GM11168 (cell line): ENCODE results near the gene MBTD1.
"Not testable (repeated sequence)": the region's sequence is repeated elsewhere in the genome, so short reads cannot be mapped to it uniquely, and the experiment has no call there.

ENCODE experiments used
- in situ Hi-C: fragments of 300-500 bp; cut with MboI; formaldehyde crosslinking; loops from one replicate; pipeline ENCODE4 v1.12.0; 2022; ENCODE audit warnings: low sequenced_read_pairs; ENCODE audit not compliant: unreplicated experiment

Gene MBTD1

DNA sequence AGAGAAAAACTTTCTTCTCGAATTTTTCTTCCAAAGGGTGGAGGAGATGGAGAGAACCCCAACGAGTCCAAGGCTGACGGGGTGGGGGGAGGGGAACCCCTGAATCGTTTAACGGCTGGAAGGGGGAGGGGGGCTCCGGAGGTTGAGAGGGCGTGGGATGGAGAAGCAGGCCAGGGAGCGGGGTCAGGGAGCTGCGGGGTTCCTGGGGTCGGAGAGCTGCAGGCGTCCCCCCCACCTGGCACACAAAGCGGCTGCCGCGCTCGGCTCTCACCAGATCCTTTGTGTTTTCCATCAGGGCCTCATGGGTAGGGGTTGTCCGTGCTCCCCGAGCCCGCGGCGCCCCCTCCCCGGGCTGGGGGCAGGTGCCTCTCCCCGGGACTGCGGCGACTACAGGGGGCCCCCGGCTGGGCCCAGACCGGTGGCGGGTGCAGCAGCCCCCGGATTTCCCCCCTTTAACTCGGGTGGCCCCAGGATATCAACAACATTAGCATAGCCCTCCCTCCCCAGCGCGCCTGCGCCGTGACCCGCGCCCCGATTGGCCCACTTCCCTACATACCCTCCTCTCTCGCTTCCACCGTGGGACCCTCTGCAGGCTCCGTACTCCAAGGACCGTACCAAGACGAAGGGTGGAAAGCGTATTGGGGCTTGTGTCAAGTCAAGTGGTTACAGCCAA is at the start of gene MBTD1:
TSS of gene MBTD1 (minus strand) at position 486 of the 673 bp plus-strand sequence. CDS start 34,888 bp downstream, outside the sequence.
- in situ Hi-C loops, result no loop called here

DNA sequence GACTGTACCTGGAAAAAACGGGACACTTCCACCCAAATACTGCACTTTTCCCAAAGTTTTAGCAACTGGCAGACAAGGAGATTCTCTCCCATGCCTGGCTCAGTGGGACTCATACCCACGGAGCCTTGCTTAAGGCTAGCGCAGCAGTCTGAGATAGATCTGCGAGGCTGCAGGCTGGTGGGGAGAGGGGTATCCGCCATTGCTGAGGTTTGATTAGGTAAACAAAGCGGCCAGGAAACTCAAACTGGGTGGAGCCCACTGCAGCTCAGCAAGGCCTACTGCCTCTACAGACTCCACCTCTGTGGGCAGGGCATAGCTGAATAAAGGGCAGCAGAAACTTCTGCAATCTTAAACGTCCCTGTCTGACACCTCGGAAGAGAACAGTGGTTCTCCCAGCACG is 45.3 kb upstream of the MBTD1 start:
- in situ Hi-C loops, result no loop called here

DNA sequence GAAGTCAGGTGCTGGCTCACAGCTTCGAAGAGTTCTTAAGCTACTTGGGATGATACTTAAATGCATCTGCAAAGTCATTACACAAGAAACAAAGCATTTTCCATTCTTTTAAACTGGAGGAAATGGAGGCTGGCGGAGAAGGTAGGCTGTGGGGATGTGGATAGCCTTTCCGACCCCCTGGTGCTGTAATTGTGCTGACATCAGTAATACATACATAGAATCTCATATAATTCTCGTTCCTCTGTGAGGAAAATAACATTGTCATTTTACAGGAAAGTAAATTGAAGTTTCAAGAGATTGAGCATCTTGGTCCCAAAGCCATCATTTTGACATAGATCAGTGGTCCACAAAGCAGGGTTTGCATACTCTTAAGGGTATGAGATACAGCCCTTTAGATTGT is 40.0 kb upstream of the MBTD1 start:
- in situ Hi-C loops, result no loop called here

DNA sequence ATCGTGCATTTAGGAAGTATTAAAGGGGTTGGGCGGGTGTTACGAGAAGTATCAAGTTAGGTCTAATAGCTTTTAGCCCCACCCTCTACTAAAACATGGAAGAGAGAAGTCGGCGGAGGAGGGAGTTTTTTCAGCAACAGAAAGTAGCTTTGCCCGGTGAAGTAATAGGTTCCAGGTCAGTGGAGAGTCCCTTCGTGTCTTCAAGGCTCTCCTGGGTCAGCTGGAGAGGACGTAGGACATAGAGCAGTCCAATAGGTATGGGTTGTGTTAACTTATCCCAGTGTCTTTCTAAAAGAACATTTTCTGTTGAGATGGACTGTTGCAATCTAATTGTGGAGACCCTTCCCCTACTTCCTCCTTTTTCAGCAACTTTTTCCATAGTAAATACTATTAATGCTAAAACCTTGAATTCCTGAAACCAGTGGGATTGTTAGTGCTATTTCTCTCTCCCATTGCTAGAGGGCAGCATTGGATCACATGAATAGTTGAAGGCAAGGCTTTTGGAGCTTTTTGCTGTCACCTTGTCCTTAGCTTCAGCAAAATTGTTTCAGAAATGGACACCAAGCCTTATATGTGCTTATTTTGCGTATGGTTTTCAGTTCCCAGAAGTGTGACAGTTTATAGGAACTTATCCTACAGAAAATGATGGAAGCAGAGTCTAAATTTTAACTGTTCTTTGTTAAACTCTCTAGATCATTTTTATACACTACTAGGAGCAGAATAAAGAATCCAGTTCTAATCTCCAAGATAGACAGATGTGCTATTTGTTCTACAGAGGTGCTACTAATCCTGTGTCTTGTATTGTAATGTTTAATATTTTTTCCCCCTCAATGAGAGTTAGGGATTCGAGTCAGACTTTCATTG is 38.9 kb upstream of the MBTD1 start:
- in situ Hi-C loops, result no loop called here

DNA sequence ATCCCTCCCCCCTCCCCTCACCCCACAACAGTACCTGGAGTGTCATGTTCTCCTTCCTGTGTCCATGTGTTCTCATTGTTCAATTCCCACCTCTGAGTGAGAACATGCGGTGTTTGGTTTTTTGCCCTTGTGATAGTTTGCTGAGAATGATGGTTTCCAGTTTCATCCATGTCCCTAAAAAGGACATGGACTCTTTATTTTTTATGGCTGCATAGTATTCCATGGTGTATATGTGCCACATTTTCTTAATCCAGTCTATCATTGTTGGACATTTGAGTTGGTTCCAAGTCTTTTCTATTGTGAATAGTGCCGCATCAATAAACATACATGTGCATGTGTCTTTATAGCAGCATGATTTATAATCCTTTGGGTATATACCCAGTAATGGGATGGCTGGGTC is 34.5 kb upstream of the MBTD1 start:
- in situ Hi-C loops, result not testable (repeated sequence)

DNA sequence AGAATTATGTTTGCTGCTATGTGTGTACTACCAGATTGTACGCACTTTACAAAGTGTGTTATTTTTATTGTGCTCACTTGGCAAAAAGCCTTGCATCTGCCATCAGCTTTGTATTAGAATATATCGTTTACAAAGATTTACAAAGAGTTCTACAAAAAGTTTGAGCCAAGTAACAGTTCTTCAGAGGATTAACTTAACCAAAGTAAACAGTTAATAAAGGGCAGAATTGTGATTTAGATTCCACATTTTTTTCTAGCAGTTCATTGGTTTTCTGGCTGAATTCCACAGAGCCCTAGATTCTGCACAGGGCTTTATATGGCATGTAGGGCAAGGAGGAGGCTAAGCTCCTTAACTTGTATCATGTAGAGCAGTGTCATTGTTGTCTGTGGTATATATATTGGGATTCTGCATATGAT is 29.9 kb upstream of the MBTD1 start:
- in situ Hi-C loops, result no loop called here

DNA sequence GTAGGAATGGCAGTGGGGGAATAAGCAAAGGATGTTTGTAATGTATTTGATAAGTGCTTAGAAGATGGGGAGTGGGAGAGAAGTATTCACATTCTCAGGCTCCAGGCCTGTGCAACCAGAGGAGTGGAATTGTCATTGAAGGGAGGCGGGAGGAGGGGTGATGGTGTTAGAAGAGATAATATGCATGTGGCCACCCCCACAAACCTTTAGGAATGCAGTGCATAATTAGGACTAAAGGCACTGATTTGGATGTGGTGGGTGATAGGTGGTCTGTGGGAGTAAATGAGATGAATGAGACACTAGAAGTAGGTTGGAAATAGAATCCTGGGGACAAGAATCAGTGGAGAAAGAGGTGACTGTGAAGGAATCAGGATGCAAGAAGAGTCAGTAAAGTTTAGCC is 27.6 kb upstream of the MBTD1 start:
- in situ Hi-C loops, result no loop called here

DNA sequence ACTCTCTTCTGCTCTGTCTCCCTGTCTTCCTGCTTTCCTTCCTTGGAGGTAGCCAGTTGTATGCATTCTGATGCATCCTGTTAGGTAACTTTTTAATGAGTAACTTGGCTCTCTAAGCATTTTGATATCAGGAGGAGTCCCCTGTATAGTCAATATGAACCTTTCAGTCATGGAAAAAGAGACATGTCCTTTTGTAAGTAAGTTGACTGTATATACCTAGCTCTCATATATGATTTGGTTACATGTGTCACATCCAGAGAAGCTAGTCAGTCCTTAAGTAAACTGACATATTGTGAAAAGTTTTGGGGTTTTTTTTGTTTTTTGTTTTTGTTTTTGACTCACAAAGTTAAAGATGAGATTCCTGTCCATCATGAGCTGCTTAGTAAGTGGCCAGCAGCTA is 19.3 kb upstream of the MBTD1 start:
- in situ Hi-C loops, result no loop called here

DNA sequence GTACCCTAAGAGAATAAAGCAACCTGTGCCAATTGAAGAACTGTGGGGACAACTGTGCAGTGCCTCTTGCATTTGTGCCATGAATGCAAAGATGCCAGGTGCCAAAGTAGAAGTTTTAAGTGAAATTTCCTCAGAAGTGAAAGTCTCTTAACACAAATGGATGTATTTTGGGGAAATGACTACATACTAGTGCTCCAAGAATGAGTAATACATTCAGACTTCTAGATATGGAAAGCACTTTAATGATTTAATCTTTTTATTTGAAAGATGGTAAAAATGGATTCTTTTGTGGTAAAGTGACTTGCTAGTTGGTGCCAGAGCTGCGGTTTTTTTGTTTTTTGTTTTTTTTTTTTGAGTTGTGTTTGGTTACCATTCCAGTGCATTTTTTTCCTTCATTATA is 15.5 kb upstream of the MBTD1 start:
- in situ Hi-C loops, result no loop called here

DNA sequence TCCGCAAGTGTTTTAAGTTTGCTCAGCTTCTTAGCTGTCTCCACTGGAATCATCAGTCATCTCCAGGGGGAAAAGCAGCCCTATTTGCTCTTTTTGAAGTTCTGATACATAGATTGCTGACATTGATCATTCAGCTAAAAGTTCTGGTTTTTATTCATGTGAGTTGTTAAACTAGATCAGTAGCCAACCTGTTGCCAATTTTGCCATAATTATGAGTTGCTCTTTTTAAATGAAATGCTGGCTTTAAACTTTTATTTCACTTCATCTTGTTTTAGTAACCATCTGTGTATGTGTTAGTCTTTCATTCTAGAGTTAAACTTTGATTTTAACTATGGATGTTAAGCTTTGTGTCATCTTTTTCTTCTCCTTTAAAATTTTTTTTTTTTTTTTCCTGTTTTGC is 13.0 kb upstream of the MBTD1 start:
- in situ Hi-C loops, result no loop called here

DNA sequence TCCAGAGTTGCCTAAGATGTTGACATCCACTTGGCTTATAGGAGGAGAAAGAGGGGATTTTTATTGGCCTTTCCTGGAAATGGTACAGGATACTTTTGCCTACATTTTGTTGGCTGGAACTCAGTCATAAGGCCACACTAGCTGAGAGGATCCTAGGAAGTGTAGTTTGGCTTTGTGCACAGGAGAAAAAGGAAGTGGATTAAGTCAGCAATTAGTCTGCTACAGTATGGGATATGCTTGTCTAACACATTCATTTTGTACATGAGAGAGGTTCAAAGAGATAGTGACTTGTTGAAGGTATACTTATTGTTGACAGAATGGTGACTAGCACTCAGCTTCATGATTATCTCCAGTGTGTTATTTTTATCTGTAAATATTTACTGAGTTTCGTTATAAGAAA is 10.8 kb upstream of the MBTD1 start:
- in situ Hi-C loops, result no loop called here

DNA sequence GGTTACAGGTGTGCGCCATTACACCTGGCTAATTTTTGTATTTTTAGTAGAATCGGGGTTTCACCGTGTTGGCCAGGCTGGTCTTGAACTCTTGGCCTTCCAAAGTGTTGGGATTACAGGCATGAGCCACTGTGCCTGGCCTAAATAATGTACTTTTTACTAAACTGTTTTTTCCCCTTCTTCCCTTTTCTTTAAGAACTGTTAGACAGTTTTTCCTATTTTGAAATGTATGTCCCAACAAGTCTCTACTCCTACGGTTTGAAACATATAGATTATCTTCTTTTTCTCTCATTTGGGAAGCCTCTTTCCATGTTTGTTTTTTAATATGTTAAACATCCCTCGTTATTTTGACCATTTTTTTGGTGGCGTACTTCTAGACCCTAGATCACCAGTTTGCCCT is 10.1 kb upstream of the MBTD1 start:
- in situ Hi-C loops, result no loop called here

DNA sequence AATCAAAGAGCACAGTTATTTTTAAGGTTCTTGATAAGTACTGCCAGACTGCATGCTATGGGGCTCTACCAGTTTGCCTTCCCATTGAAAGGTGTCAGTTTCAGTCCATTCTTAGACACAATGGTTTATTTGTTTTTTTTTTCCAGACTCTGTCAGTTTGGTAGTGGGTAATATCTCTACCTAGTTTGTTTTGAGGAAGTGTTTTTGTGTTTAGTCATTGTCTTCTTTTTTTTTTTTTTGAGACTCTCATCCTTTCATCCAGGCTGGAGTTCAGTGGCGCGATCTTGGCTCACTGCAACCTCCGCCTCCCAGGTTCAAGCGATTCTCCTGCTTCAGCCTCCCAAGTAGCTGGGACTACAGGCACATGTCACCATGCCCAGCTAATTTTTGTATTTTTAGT is 4.6 kb upstream of the MBTD1 start:
- in situ Hi-C loops, result not testable (repeated sequence)

DNA sequence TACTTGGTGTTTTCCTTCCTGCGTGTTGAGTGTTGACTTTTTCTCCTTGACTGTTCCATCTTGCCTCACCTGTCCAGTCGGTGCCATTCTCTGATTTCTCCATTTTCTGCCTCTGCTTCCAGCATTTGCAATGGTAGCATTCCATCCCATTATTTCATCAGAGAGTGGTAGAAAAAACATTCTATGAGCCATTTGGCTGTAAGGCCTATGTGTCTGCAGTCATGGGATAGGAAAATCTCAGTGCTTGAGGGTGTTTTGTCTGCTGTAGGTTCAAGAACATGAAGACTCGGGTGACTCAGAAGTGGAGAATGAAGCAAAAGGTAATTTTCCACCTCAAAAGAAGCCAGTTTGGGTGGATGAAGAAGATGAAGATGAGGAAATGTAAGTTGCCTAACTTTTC is 3.2 kb upstream of the MBTD1 start:
- in situ Hi-C loops, result no loop called here

DNA sequence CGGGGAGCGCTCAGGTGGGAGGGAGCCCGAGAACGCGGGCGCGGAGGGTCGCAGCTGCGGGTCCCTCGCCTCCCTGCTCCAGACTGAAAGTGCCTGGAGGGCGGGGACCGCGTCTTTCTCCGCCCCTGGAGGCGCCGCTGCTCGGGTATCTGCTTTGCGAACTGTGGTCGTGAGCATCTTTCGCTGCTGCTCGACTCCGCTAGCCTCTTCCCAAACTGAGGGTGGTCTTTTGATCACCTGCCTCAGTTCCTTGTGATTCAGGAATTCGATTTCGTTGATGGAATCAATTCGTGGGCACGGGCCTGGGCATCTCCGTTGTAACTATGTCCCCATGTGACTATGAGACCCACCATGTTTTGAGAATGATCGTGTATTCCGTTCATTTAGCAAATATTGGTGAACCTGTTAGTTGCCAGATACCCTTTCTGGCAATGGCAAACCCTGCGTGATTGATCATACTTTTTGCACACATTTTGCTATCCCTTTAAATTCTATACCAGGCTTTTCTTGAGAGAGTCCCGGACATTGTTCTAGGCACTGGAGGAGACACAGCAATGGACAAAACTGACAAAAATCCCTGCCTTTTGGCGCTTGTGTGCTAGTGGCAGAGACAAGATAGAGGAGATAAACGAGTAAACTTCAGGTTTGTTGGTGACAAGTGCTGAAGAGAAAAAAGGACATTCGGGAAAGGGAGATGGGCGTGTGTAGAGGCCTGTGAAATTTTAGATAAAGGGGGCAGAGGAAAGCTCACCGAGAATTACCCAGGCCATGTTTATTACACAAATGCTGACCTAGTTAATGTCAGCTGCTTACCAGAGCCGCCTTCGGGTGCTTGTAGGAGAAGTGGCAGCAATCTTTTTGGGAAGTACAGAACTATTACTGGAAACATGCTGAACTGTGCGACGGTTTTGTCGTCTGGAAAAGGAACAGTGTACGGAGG is 1.4 kb upstream of the MBTD1 start:
- in situ Hi-C loops, result no loop called here

DNA sequence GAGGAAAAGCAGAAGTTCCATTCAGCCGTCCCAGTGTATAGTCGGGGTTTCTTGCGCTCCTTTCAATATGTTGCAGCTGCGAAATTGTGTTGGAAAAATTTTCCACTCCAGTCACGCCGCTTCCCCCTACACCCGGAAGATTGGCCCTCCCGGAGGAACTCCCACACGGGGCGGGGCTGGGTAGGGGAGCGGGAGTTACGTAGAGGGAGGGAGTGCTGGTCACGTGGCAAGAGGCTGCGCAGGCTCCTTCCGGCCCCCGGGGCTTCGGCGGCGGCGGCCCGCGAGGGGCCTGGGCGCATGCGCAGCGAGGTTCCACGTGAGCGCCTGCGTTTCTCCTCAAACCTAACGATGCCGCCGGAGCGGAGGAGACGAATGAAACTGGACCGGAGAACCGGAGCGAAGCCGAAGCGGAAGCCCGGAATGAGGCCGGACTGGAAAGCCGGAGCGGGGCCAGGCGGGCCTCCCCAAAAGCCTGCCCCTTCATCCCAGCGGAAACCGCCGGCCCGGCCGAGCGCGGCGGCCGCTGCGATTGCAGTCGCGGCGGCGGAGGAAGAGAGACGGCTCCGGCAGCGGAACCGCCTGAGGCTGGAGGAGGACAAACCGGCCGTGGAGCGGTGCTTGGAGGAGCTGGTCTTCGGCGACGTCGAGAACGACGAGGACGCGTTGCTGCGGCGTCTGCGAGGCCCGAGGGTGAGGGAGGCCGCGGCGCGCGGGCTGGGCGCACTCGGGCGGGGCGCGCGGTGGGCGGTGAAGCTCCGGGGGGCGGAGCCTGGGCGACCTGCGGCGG is 581 bp upstream of the MBTD1 start, which contains the start of gene UTP18:
TSS of gene UTP18 (plus strand) at position 310 of the 787 bp plus-strand sequence. CDS start at position 349, 39 bp downstream.
- in situ Hi-C loops, result no loop called here

DNA sequence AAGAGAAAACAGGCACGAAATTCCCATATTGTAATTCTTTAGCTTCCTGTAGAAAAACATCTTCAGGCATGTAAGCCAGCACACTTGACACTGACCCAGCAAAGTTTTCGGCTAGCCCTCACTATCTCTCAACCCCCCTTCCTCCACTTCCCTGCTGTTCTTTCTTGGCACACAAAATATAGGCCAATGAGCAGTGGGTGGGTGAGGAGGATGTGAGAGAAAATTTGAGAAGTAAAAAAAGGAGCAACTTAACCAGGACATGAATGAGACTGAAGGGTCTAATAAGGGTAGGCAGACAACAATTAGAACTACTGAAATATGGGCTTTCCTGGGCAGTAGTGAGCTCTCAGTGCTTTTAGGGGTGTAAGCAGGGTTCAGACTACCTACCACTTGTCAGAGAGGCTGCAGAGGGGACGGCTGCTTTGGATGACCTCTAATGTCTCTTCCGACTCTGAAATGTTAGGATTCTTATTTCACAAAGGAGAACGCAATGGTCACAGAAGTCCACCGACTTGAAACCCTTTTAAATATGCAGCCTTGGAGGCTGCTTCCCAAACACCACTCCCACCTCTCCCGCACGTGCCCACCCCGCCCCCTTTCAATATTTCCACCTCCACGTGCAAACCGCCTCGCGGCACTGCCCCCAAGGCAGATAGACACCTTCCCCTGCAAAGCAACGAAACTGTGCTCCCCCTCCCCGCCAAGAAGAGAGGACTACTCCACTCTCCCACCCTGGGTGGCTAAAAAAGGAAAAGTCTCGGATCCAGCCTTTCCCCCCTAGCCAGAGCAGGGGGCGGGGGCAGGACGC is 889 bp downstream of the MBTD1 start:
- in situ Hi-C loops, result no loop called here

DNA sequence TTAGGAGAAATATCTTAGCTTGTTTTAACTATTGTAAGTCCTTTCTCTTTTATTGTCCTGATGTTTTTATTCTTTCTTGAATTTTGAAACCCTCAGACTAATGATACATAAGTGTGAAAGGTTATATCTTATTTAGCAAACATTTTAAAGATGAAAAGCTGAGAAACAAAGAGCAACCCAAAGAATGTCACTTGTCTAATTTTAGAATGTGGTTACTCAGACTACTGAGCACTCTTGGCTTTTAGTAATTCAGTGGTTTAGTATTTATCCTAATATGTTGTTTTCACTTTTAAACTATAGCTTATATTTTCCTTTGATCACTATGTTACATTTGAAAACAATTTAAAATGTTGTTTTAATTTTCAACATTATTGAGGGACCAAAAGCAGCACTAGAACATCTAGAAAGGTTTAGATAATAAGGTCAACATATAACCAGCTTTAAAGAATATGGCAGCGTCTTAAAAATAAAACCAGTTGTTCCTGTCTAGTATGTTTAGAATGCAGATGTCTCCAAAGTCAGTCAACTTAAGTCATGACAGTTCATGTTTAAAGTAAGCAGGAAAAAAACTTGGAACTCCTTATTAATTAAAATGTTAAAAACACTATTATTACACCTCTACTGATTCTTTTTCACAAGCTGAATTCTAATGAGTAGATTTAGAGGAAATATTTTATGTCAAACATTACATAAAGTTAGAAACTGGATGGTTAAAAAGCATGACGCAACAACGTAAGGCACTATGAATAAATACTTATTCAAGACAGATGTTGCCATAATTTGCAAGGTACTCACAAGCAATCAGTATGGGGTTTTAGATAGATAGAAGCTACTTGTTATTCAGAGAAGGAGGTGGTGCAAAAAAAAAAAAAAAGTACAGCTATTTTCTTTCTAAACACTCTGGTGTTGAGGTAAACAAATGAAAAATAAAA is 2.4 kb downstream of the MBTD1 start:
- in situ Hi-C loops, result no loop called here
